Mesenchymal stem cell (in vitro differentiated cells and primary cell): ENCODE results near the gene RORB.

Experiments
- DNase-seq: peaks from one replicate; pipeline ENCODE4 v3.0.0-alpha.2; 2013
- H2AFZ ChIP-seq: one replicate; pipeline ENCODE4 v1.6.1; 2013; ENCODE audit warnings: low read depth, mild to moderate bottlenecking, control low read depth, inconsistent platforms, low read length, moderate library complexity
- H2AK5ac ChIP-seq: 2 replicates; pipeline ENCODE4 v1.6.1; 2013; ENCODE audit warnings: low read length, moderate library complexity, mild to moderate bottlenecking, inconsistent platforms; ENCODE audit not compliant: severe bottlenecking
- H2BK120ac ChIP-seq: one replicate; pipeline ENCODE4 v1.6.1; 2013; ENCODE audit warnings: low read depth, mild to moderate bottlenecking, inconsistent platforms, low read length, moderate library complexity
- H2BK12ac ChIP-seq, 2 experiments: one replicate each; pipeline ENCODE4 v1.6.1; 2013; ENCODE audit warnings: inconsistent platforms in 2 of 2, low read length in 2 of 2, mild to moderate bottlenecking in 2 of 2, moderate library complexity in 2 of 2, control low read depth in 1 of 2
- H2BK15ac ChIP-seq: one replicate; pipeline ENCODE4 v1.6.1; 2013; ENCODE audit warnings: mild to moderate bottlenecking, low read depth, inconsistent platforms; ENCODE audit not compliant: poor library complexity, severe bottlenecking
- H2BK5ac ChIP-seq: 2 replicates; pipeline ENCODE4 v1.6.1; 2013; ENCODE audit warnings: low read depth, mild to moderate bottlenecking, low read length, control low read depth, inconsistent platforms; ENCODE audit not compliant: poor library complexity, severe bottlenecking
- H3K14ac ChIP-seq, 2 experiments: one replicate each; pipeline ENCODE4 v1.6.1; 2013; ENCODE audit warnings: inconsistent platforms in 2 of 2, low read length in 2 of 2, control low read depth in 1 of 2, mild to moderate bottlenecking in 1 of 2, moderate library complexity in 1 of 2
- H3K18ac ChIP-seq, 2 experiments: one replicate each; pipeline ENCODE4 v1.6.1; 2013; ENCODE audit warnings: inconsistent platforms in 2 of 2, low read length in 2 of 2, control low read depth in 1 of 2, low read depth in 1 of 2, mild to moderate bottlenecking in 1 of 2
- H3K23ac ChIP-seq, 2 experiments: one replicate each; pipeline ENCODE4 v1.6.1; 2013; ENCODE audit warnings: inconsistent platforms in 2 of 2, low read length in 2 of 2, mild to moderate bottlenecking in 2 of 2, moderate library complexity in 2 of 2, control low read depth in 1 of 2
- H3K27ac ChIP-seq: 2 replicates; pipeline ENCODE4 v1.5.1; 2013; ENCODE audit warnings: mild to moderate bottlenecking, moderate library complexity, low read length, control low read depth, inconsistent platforms; ENCODE audit not compliant: poor library complexity, severe bottlenecking
- H3K27me3 ChIP-seq, 2 experiments: 2 replicates each; pipeline versions ENCODE4 v1.6.1 to v1.7.0; 2013; ENCODE audit warnings: low read length in 2 of 2, mild to moderate bottlenecking in 2 of 2, moderate library complexity in 2 of 2, control low read depth in 1 of 2, inconsistent platforms in 1 of 2; ENCODE audit not compliant: control insufficient read depth in 1 of 2, insufficient read depth in 1 of 2
- H3K36me3 ChIP-seq, 2 experiments: 2 replicates each; pipeline versions ENCODE4 v1.6.1 to v1.7.0; 2013; ENCODE audit warnings: low read length in 2 of 2, control low read depth in 1 of 2, inconsistent platforms in 1 of 2, low read depth in 1 of 2, mild to moderate bottlenecking in 1 of 2; ENCODE audit not compliant: insufficient read depth in 2 of 2, control insufficient read depth in 1 of 2
- H3K4ac ChIP-seq, 2 experiments: one replicate each; pipeline ENCODE4 v1.6.1; 2013; ENCODE audit warnings: inconsistent platforms in 2 of 2, low read length in 2 of 2, mild to moderate bottlenecking in 2 of 2, moderate library complexity in 2 of 2, control low read depth in 1 of 2, low read depth in 1 of 2
- H3K4me1 ChIP-seq: 2 replicates; pipeline ENCODE4 v1.6.1; 2013; ENCODE audit warnings: low read depth, low read length, control low read depth; ENCODE audit not compliant: control insufficient read depth, insufficient read depth
- H3K4me2 ChIP-seq: 2 replicates; pipeline ENCODE4 v1.6.1; 2013; ENCODE audit warnings: low read length, mild to moderate bottlenecking, inconsistent platforms; ENCODE audit not compliant: poor library complexity, severe bottlenecking
- H3K4me3 ChIP-seq, 2 experiments: 2 replicates each; pipeline versions ENCODE4 v1.5.1 to v1.7.0; 2013; ENCODE audit warnings: low read length in 2 of 2, mild to moderate bottlenecking in 2 of 2, control low read depth in 1 of 2, low read depth in 1 of 2; ENCODE audit not compliant: insufficient read depth in 1 of 2
- H3K79me1 ChIP-seq: replicated peaks from 2 replicates; pipeline ENCODE4 v1.6.1; 2013; ENCODE audit warnings: mild to moderate bottlenecking, control low read depth, low read length, inconsistent platforms; ENCODE audit not compliant: poor library complexity, severe bottlenecking
- H3K9ac ChIP-seq: 2 replicates; pipeline ENCODE4 v1.7.0; 2013; ENCODE audit warnings: mild to moderate bottlenecking, low read length, moderate library complexity
- H3K9me3 ChIP-seq: 2 replicates; pipeline ENCODE4 v1.7.0; 2013; ENCODE audit warnings: mild to moderate bottlenecking, low read length; ENCODE audit not compliant: control insufficient read depth
- H4K8ac ChIP-seq: one replicate; pipeline ENCODE4 v1.6.1; 2013; ENCODE audit warnings: inconsistent platforms, mild to moderate bottlenecking, low read length, moderate library complexity
- H4K91ac ChIP-seq: one replicate; pipeline ENCODE4 v1.6.1; 2013; ENCODE audit warnings: mild to moderate bottlenecking, low read length, inconsistent platforms
- WGBS: methylation state at CpG from one replicate; pipeline ENCODE4 v1.1.7; 2013; ENCODE audit warnings: mixed read lengths; 5-methylcytosine and 5-hydroxymethylcytosine counted together

Gene RORB

DNA sequence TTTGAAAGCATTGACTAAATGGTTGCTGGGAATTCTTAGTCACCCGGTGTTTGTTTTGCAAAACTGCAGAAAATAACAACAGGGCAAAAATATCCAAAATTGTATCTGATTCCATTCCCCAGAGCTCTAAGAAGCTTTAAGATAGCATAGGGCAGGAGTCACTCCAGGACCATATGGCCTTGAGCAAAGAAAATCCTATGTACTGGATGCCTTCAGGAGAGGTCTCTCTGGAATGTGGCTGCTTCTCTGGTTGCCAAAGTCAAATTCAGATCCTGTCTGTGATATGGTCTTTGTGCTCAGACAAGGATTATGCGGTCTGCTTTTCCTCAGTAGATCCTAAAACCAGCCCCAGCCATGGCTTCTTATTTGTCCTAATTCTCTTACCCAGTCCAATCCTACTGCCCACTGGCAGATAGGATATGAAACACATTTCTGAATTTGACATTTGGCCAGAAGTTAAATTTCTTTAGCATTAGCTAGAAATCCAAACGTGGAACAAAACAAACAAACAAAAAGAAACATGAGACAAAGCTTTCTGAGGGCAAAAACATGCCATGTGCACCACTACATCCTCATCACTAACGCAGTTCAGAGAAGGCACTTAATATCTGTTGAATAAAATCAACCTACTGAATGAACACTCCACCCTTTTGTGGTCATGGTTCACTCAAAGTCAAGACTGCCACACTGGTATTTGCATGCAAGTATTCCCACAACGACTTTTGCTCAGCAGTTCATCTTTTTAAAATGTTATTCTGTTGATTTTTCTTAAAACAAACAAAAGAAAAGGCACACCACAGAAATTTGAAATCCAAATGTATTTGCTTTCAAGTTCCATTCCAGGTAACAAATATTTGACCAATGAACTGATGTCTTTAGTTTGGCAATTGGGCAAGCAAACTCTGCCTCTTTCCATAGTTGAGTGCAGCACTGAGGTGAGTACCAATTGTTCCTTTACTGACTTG is 224.8 kb downstream of the RORB start:
- Histone ChIP-seq H3K79me1 (no peaks in the 10 kb centered on the region), H3K4ac (no peak overlapping the region), H2BK12ac (no peak overlapping the region), H2AFZ (no peak overlapping the region), H2BK15ac (no peak overlapping the region), H3K9me3 (no peaks in the 10 kb centered on the region), H3K4me2 (no peak overlapping the region), H3K18ac (no peak overlapping the region), H2AK5ac (no peak overlapping the region), H3K36me3 (no peaks in the 10 kb centered on the region), H2BK5ac (no peak overlapping the region), H4K91ac (no peak overlapping the region), H3K4me1 (no peaks in the 10 kb centered on the region), H3K27ac (no peak overlapping the region), H3K9ac (no peak overlapping the region), H2BK120ac (no peak overlapping the region), H3K27me3 (peaks cover 0 to 10% of the 10 kb centered on the region in 2 experiments), H3K4me3 (no peak overlapping the region), H3K14ac (no peak overlapping the region), H4K8ac (no peak overlapping the region), H3K23ac (no peak overlapping the region)
- WGBS: 48% methylated on average over 3 of the region's 5 CpGs
- DNase-seq: no peak

- H3K27me3 ChIP-seq: peaks cover 0 to 15% of the 10 kb centered on the region in 2 experiments
- H2AFZ ChIP-seq: no peak overlapping the region
- H3K23ac ChIP-seq: no peak overlapping the region
- H3K36me3 ChIP-seq: no peaks in the 10 kb centered on the region
- H2BK15ac ChIP-seq: no peak overlapping the region
- no peaks in the 10 kb centered on the region for H3K9me3 ChIP-seq
- H3K4me3 ChIP-seq: no peak overlapping the region
- no peak overlapping the region for H3K18ac ChIP-seq
- H3K4me1 ChIP-seq: no peaks in the 10 kb centered on the region
- H3K14ac ChIP-seq: no peak overlapping the region
- no peak overlapping the region for H3K4ac ChIP-seq
- no peak overlapping the region for H4K91ac ChIP-seq
- no peak overlapping the region for H2BK5ac ChIP-seq
- H4K8ac ChIP-seq: no peak overlapping the region
- no peak for DNase-seq
- 78% methylated on average over 4 of the region's 5 CpGs for WGBS
- no peak overlapping the region for H3K4me2 ChIP-seq
- no peaks in the 10 kb centered on the region for H3K79me1 ChIP-seq
- H3K9ac ChIP-seq: no peak overlapping the region
- no peak overlapping the region for H2BK120ac ChIP-seq
- no peak overlapping the region for H3K27ac ChIP-seq
- no peak overlapping the region for H2AK5ac ChIP-seq
- no peak overlapping the region for H2BK12ac ChIP-seq
These were observed 227.2 kb downstream of the RORB start for GRCh38 chr9:74724317-74724716.

DNA sequence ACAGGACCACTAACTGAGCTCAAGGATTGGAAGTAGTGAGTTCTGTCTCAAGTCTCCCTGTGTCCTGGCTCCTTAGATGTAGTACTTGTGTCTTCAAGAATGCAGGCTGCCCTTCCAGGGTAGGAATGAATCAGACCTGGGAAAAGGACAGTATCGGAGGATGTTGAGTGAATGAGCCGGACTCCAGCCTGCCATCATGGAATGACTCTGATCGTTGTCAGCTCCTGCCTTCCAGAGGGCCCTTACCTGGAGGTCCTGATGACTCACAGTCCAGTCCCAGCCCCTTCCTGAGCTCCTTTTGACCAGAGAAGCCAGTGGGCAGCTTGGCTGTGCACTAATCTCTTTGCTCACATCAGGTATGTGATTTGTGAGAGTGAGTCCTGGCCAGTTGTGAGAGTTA is 229.4 kb downstream of the RORB start:
- H3K9me3 ChIP-seq: no peaks in the 10 kb centered on the region
- H4K8ac ChIP-seq: no peak overlapping the region
- H2BK12ac ChIP-seq: no peak overlapping the region
- H2AFZ ChIP-seq: no peak overlapping the region
- H2BK120ac ChIP-seq: no peak overlapping the region
- peaks cover 0 to 22% of the 10 kb centered on the region in 2 experiments for H3K27me3 ChIP-seq
- H3K36me3 ChIP-seq: no peaks in the 10 kb centered on the region
- H3K9ac ChIP-seq: no peak overlapping the region
- H3K4me1 ChIP-seq: no peaks in the 10 kb centered on the region
- H2BK15ac ChIP-seq: no peak overlapping the region
- no peak overlapping the region for H3K23ac ChIP-seq
- no peak overlapping the region for H2BK5ac ChIP-seq
- H2AK5ac ChIP-seq: no peak overlapping the region
- no peak overlapping the region for H4K91ac ChIP-seq
- WGBS: 88% methylated on average over 3 of the region's 3 CpGs
- H3K4me2 ChIP-seq: no peak overlapping the region
- H3K79me1 ChIP-seq: no peaks in the 10 kb centered on the region
- DNase-seq: no peak
- H3K4ac ChIP-seq: no peak overlapping the region
- H3K14ac ChIP-seq: no peak overlapping the region
- H3K18ac ChIP-seq: no peak overlapping the region
- no peak overlapping the region for H3K4me3 ChIP-seq
- no peak overlapping the region for H3K27ac ChIP-seq

DNA sequence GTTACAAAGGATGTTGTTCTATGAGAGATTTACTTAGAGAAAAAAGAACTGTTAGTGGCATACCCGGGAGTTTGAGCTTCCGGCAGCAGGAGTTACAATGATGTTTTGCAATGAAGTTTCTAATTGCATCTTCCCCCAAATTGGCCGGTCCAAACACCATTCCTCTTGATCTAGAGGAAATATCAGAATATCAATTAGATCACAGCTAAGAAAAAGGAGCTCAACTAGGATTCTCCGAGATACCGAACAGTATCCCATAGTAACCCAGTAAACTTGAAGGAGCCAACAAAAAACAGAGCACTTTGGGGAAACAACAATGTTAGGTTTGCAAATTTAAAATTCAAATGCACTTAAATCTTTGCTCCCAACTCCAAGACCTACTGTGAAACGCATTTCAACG is 231.0 kb downstream of the RORB start:
- Histone ChIP-seq H2BK15ac (no peak overlapping the region), H2BK12ac (no peak overlapping the region), H3K4me1 (no peaks in the 10 kb centered on the region), H3K14ac (no peak overlapping the region), H3K27me3 (peaks cover 0 to 22% of the 10 kb centered on the region in 2 experiments), H2AFZ (no peak overlapping the region), H4K91ac (no peak overlapping the region), H3K36me3 (no peaks in the 10 kb centered on the region), H3K9ac (no peak overlapping the region), H4K8ac (no peak overlapping the region), H3K23ac (no peak overlapping the region), H3K18ac (no peak overlapping the region), H3K9me3 (no peaks in the 10 kb centered on the region), H2BK5ac (no peak overlapping the region), H3K79me1 (no peaks in the 10 kb centered on the region), H3K4me2 (no peak overlapping the region), H3K27ac (no peak overlapping the region), H3K4me3 (no peak overlapping the region), H2BK120ac (no peak overlapping the region), H2AK5ac (no peak overlapping the region), H3K4ac (no peak overlapping the region)
- no peak for DNase-seq
- 89% methylated on average over 5 of the region's 7 CpGs for WGBS
